Activated T-helper 9 cell treated with anti-CD3 and anti-CD28 coated beads, Interleukin-2, amount 50 U/mL, for 16 hours (primary cell): ENCODE measurements around the gene PCGF3.
"Not testable (repeated sequence)": the region's sequence is repeated elsewhere in the genome, so short reads cannot be mapped to it uniquely, and the experiment has no call there.

Source experiments
- DNase-seq: peaks from one replicate; pipeline ENCODE4 v3.0.0-alpha.2; 2020; ENCODE audit warnings: low read depth

PCGF3 gene

GRCh38 chr4:797066-797465 is 91.4 kb downstream of the PCGF3 start:
- no peak for DNase-seq

GRCh38 chr4:801436-802124 is 95.9 kb downstream of the PCGF3 start:
- DNase-seq, result no peak

GRCh38 chr4:803884-804283 is 98.3 kb downstream of the PCGF3 start:
- DNase-seq, result no peak

- no peak for DNase-seq
Observed at GRCh38 chr4:804804-805203, 99.2 kb downstream of the PCGF3 start.

GRCh38 chr4:806979-807378 is 101.3 kb downstream of the PCGF3 start:
- not testable (repeated sequence) for DNase-seq

GRCh38 chr4:807792-808191 is 102.2 kb downstream of the PCGF3 start:
- DNase-seq, result no peak

GRCh38 chr4:808860-809570 is 103.4 kb downstream of the PCGF3 start:
- DNase-seq, result no peak

GRCh38 chr4:813900-814299 is 108.3 kb downstream of the PCGF3 start:
- DNase-seq, result no peak

- DNase-seq, result no peak
Observed at GRCh38 chr4:814312-814850, 108.7 kb downstream of the PCGF3 start.

- no peak for DNase-seq
Observed at GRCh38 chr4:815464-816146, 110.0 kb downstream of the PCGF3 start.

GRCh38 chr4:818106-818921 is 112.7 kb downstream of the PCGF3 start:
- DNase-seq, result no peak

GRCh38 chr4:819401-820229 is 114.0 kb downstream of the PCGF3 start:
- DNase-seq, result no peak
